Mesendoderm (in vitro differentiated cells): ENCODE measurements around the gene PDE9A.

Experiments used
- DNase-seq: peaks from one replicate; pipeline ENCODE4 v3.0.0; 2013
- H2AK5ac ChIP-seq: 2 replicates; pipeline ENCODE4 v1.6.1; 2013; ENCODE audit warnings: low read length, inconsistent platforms
- H2BK120ac ChIP-seq: 2 replicates; pipeline ENCODE4 v1.6.1; 2013; ENCODE audit warnings: low read depth, mild to moderate bottlenecking, low read length, moderate library complexity, mixed read lengths
- H2BK15ac ChIP-seq: replicated peaks from 2 replicates; pipeline ENCODE4 v1.6.1; 2013; ENCODE audit warnings: low read depth, mild to moderate bottlenecking, moderate library complexity
- H2BK5ac ChIP-seq: 2 replicates; pipeline ENCODE4 v1.6.1; 2013; ENCODE audit warnings: low read length, inconsistent platforms
- H3K18ac ChIP-seq: 2 replicates; pipeline ENCODE4 v1.6.1; 2013; ENCODE audit warnings: mild to moderate bottlenecking, low read length, mixed read lengths
- H3K23ac ChIP-seq: one replicate; pipeline ENCODE4 v1.6.1; 2013; ENCODE audit warnings: low read length
- H3K27ac ChIP-seq: 2 replicates; pipeline ENCODE4 v1.5.1; 2013; ENCODE audit warnings: low read depth, mild to moderate bottlenecking, inconsistent platforms, low read length, moderate library complexity
- H3K27me3 ChIP-seq: 2 replicates; pipeline ENCODE4 v1.6.1; 2013; ENCODE audit warnings: low read length, control low read depth, mild to moderate bottlenecking, inconsistent platforms; ENCODE audit not compliant: insufficient read depth, poor library complexity
- H3K36me3 ChIP-seq: 2 replicates; pipeline ENCODE4 v1.6.1; 2013; ENCODE audit warnings: low read length, inconsistent platforms; ENCODE audit not compliant: control insufficient read depth, insufficient read depth
- H3K4ac ChIP-seq: one replicate; pipeline ENCODE4 v1.6.1; 2013; ENCODE audit warnings: low read depth, mild to moderate bottlenecking, low read length, moderate library complexity
- H3K4me1 ChIP-seq: 2 replicates; pipeline ENCODE4 v1.6.1; 2013; ENCODE audit warnings: low read depth, low read length, inconsistent platforms; ENCODE audit not compliant: control insufficient read depth
- H3K4me2 ChIP-seq: 2 replicates; pipeline ENCODE4 v1.6.1; 2013; ENCODE audit warnings: low read length
- H3K4me3 ChIP-seq: 2 replicates; pipeline ENCODE4 v1.5.1; 2013; ENCODE audit warnings: mild to moderate bottlenecking, low read length
- H3K56ac ChIP-seq: one replicate; pipeline ENCODE4 v1.6.1; 2013; ENCODE audit warnings: low read length
- H3K79me1 ChIP-seq: 2 replicates; pipeline ENCODE4 v1.6.1; 2013; ENCODE audit warnings: low read length, inconsistent platforms
- H3K79me2 ChIP-seq: 2 replicates; pipeline ENCODE4 v1.6.1; 2013; ENCODE audit warnings: mild to moderate bottlenecking, low read length; ENCODE audit not compliant: control insufficient read depth, insufficient read depth
- H3K9ac ChIP-seq: 2 replicates; pipeline ENCODE4 v1.6.1; 2013; ENCODE audit warnings: low read length, inconsistent platforms
- H4K5ac ChIP-seq: one replicate; pipeline ENCODE4 v1.6.1; 2013; ENCODE audit warnings: low read length
- H4K8ac ChIP-seq: one replicate; pipeline ENCODE4 v1.6.1; 2013; ENCODE audit warnings: low read depth, mild to moderate bottlenecking, control low read depth, low read length, moderate library complexity
- WGBS: extraction: QIAGEN DNeasy Blood & Tissue Kit; methylation state at CpG from one replicate; pipeline ENCODE4 v1.1.7; 2013; ENCODE audit warnings: low lambda C conversion rate, missing lambda C conversion rate; ENCODE audit not compliant: insufficient coverage; ENCODE audit errors: extremely low coverage; 5-methylcytosine and 5-hydroxymethylcytosine counted together

PDE9A gene

DNA sequence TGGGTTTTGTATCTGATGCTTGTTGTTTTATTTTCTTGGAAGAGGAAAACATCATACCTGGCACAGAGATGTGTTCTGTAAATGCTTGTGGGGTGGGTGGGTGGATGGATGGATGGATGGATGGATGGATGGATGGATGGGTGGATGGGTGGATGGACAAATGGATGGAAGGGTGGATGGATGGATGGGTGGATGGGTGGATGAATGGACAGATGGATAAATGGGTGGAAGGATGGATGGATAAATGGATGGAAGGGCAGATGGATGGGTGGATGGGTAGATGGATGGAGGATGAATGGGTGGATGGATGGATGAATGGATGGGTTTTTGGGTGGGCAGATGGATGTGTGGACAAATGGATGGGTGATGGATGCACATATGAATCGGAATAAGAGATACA, 111.5 kb downstream of the PDE9A start:
- H3K79me2 ChIP-seq = no peaks in the 10 kb centered on the region
- no peak overlapping the region for H2AK5ac ChIP-seq
- no peak for DNase-seq
- no peak overlapping the region for H3K4ac ChIP-seq
- no peak overlapping the region for H3K27ac ChIP-seq
- no peak overlapping the region for H4K5ac ChIP-seq
- WGBS = no CpG with 5 or more reads among the region's 1 CpG
- H3K79me1 ChIP-seq = no peaks in the 10 kb centered on the region
- peaks cover 15% of the 10 kb centered on the region for H3K36me3 ChIP-seq
- no peak overlapping the region for H3K9ac ChIP-seq
- no peak overlapping the region for H3K56ac ChIP-seq
- no peak overlapping the region for H3K4me3 ChIP-seq
- H4K8ac ChIP-seq = no peak overlapping the region
- H3K27me3 ChIP-seq = no peaks in the 10 kb centered on the region
- H2BK5ac ChIP-seq = no peak overlapping the region
- no peaks in the 10 kb centered on the region for H3K4me1 ChIP-seq
- H3K23ac ChIP-seq = no peak overlapping the region
- H3K4me2 ChIP-seq = no peak overlapping the region
- H2BK120ac ChIP-seq = no peak overlapping the region
- H3K18ac ChIP-seq = no peak overlapping the region
- no peak overlapping the region for H2BK15ac ChIP-seq

DNA sequence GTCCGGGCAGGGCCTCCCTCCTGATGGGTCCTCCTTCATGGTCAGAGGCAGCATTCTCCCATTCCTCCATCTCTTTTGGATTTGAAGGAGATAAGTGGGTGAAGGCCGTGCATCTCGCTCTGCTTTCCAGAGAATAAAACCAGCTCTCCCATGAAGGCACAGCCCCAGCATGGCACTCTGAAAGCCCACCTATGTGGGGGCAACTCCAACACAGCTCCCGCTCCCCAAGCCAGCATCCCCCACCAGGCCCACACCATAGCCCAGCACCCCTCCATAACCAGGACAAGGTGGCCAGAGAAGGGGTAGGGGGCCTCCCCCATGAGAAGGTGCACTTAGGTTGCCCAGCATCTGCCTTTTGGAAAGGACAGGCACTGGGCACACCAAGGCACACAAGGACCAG, 112.2 kb downstream of the PDE9A start:
- Histone ChIP-seq H3K18ac (no peak overlapping the region), H3K4me2 (no peak overlapping the region), H3K4me3 (no peak overlapping the region), H2AK5ac (no peak overlapping the region), H3K27ac (no peak overlapping the region), H4K8ac (no peak overlapping the region), H3K23ac (no peak overlapping the region), H4K5ac (no peak overlapping the region), H3K79me1 (no peaks in the 10 kb centered on the region), H3K36me3 (peaks cover 15% of the 10 kb centered on the region), H3K27me3 (no peaks in the 10 kb centered on the region), H3K4ac (no peak overlapping the region), H2BK15ac (no peak overlapping the region), H2BK5ac (no peak overlapping the region), H3K9ac (no peak overlapping the region), H3K4me1 (no peaks in the 10 kb centered on the region), H3K56ac (no peak overlapping the region), H2BK120ac (no peak overlapping the region), H3K79me2 (no peaks in the 10 kb centered on the region)
- no CpG with 5 or more reads among the region's 4 CpGs for WGBS
- DNase-seq = no peak

DNA sequence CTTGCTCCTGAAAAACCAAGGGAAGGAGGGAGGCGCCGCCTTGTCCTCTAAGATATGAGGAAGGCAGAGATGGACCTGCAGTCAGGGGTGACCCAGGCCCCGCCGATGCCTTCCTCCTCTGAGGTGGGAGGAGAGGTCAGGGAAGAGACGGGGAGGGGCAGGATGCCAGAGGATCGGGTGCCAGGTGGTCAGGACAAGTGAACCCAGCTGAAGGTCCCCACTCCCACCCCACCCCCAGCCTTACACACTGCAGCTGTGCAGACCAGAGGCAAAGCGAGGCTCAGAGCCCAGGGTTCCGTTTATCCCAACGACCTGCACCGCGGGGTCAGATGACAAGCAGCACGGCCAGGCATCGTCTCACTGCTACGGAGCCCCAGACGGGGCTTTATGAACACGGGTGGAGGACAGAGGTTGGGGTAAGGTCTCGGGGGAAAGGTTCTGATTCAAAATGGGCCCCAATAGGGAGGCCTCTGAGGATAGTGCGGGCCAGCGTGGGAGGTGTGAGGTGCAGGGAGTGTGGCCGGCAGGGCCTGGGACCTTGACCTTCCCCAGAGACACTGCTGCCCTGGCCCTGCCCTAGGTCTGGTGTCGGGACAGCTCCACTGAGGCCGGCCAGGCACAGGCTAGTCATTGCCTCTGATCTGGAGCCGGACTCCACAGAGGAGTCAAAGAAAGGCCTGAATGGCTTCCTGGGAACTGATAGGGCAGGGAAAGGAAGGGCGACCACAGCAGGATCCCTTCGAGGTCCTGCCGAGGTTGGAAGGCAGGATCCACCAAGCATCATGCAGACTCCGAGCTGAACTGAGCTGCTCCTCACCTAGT, 113.5 kb downstream of the PDE9A start:
- Histone ChIP-seq H3K79me2 (no peaks in the 10 kb centered on the region), H2BK5ac (no peak overlapping the region), H3K4me2 (no peak overlapping the region), H3K18ac (no peak overlapping the region), H3K4me3 (no peak overlapping the region), H3K79me1 (no peaks in the 10 kb centered on the region), H3K4me1 (no peaks in the 10 kb centered on the region), H3K27ac (no peak overlapping the region), H3K9ac (no peak overlapping the region), H2BK120ac (no peak overlapping the region), H3K4ac (no peak overlapping the region), H3K23ac (no peak overlapping the region), H2AK5ac (no peak overlapping the region), H3K36me3 (peaks cover 15% of the 10 kb centered on the region), H4K5ac (no peak overlapping the region), H2BK15ac (no peak overlapping the region), H3K56ac (no peak overlapping the region), H4K8ac (no peak overlapping the region), H3K27me3 (no peaks in the 10 kb centered on the region)
- DNase-seq = no peak
- WGBS = no CpG with 5 or more reads among the region's 27 CpGs

GRCh38 chr21:42767561-42767835, 114.1 kb downstream of the PDE9A start:
- H3K27me3 ChIP-seq = no peaks in the 10 kb centered on the region
- H3K18ac ChIP-seq = no peak overlapping the region
- no peak overlapping the region for H3K4ac ChIP-seq
- WGBS = no CpG with 5 or more reads among the region's 8 CpGs
- H3K79me2 ChIP-seq = no peaks in the 10 kb centered on the region
- no peak overlapping the region for H4K8ac ChIP-seq
- H3K56ac ChIP-seq = no peak overlapping the region
- no peaks in the 10 kb centered on the region for H3K4me1 ChIP-seq
- peaks cover 18% of the 10 kb centered on the region for H3K36me3 ChIP-seq
- no peak overlapping the region for H3K9ac ChIP-seq
- no peak overlapping the region for H3K4me2 ChIP-seq
- H4K5ac ChIP-seq = no peak overlapping the region
- no peak for DNase-seq
- H3K27ac ChIP-seq = no peak overlapping the region
- no peaks in the 10 kb centered on the region for H3K79me1 ChIP-seq
- no peak overlapping the region for H3K4me3 ChIP-seq
- no peak overlapping the region for H2BK15ac ChIP-seq
- no peak overlapping the region for H2AK5ac ChIP-seq
- no peak overlapping the region for H3K23ac ChIP-seq
- H2BK120ac ChIP-seq = no peak overlapping the region
- H2BK5ac ChIP-seq = no peak overlapping the region

- Histone ChIP-seq H2BK15ac (no peak overlapping the region), H3K27ac (no peak overlapping the region), H3K4me1 (no peaks in the 10 kb centered on the region), H3K56ac (no peak overlapping the region), H2AK5ac (no peak overlapping the region), H3K18ac (no peak overlapping the region), H4K8ac (no peak overlapping the region), H3K27me3 (no peaks in the 10 kb centered on the region), H3K4me2 (no peak overlapping the region), H3K79me2 (no peaks in the 10 kb centered on the region), H3K9ac (no peak overlapping the region), H2BK5ac (no peak overlapping the region), H2BK120ac (no peak overlapping the region), H3K4me3 (no peak overlapping the region), H4K5ac (no peak overlapping the region), H3K23ac (no peak overlapping the region), H3K36me3 (peaks cover 18% of the 10 kb centered on the region), H3K4ac (no peak overlapping the region), H3K79me1 (no peaks in the 10 kb centered on the region)
- DNase-seq = no peak
- WGBS = no CpG with 5 or more reads among the region's 21 CpGs
These were observed 115.1 kb downstream of the PDE9A start for GRCh38 chr21:42768324-42769121.
